T-cell (primary cell): Measurements from ENCODE around the gene KCNJ11. TPM values are rescaled to one million over a fixed set of nuclear protein-coding genes. Genes with fewer than 3 reads are reported as not detected.

ENCODE experiments used
- ATAC-seq, 4 experiments: fragments of 200-7000 bp in 3 of 4; fragments of 150-1000 bp in 1 of 4; cut with Tn5 transposase; replicated peaks in 1 of 4; 1 replicate in 3 of 4; 2 replicates in 1 of 4; pipeline ENCODE4 v1.10.0; 2021; ENCODE audit warnings: moderate library complexity in 3 of 4, mild to moderate bottlenecking in 2 of 4, moderate number of reproducible peaks in 1 of 4
- CTCF ChIA-PET, 2 donors: fragments of 300-600 bp; sonication (Branson Sonifier 250); formaldehyde crosslinking; loops; one replicate each; lab custom pipeline; 2022; ENCODE audit warnings: antibody characterized with exemption in 2 of 2; lab: Charles Lee
- POLR2A ChIA-PET, 2 donors: fragments of 300-600 bp; sonication (Branson Sonifier 250); formaldehyde crosslinking; loops; one replicate each; lab custom pipeline; 2022; ENCODE audit warnings: antibody characterized with exemption in 2 of 2; lab: Charles Lee
- DNase-seq, 35 experiments: peaks; one replicate each; pipeline versions ENCODE4 v3.0.0 to v3.0.0-alpha.2; 2013 to 2023
- H3K27ac ChIP-seq: one replicate; pipeline ENCODE4 v1.5.1; 2013; ENCODE audit warnings: low read length
- H3K27me3 ChIP-seq, 2 experiments: replicated peaks in 1 of 2; 1 replicate in 1 of 2; 2 replicates in 1 of 2; pipeline versions ENCODE4 v1.6.1 to v1.7.0; 2013; ENCODE audit warnings: low read length in 1 of 2, mixed read lengths in 1 of 2; ENCODE audit not compliant: control insufficient read depth in 2 of 2, insufficient read depth in 2 of 2; ENCODE audit errors: extremely low read depth in 1 of 2
- H3K36me3 ChIP-seq, 2 donors: 1 replicate in 1 of 2; 2 replicates in 1 of 2; pipeline versions ENCODE4 v1.6.1 to v1.7.0; 2013; ENCODE audit warnings: low read length in 1 of 2; ENCODE audit not compliant: control insufficient read depth in 2 of 2, insufficient read depth in 1 of 2; ENCODE audit errors: extremely low read depth in 1 of 2
- H3K4me1 ChIP-seq, 2 experiments: 1 replicate in 1 of 2; 2 replicates in 1 of 2; pipeline versions ENCODE4 v1.6.1 to v1.7.0; 2013; ENCODE audit warnings: low read length in 2 of 2, mixed read lengths in 1 of 2; ENCODE audit not compliant: insufficient read depth in 2 of 2, control insufficient read depth in 1 of 2; ENCODE audit errors: extremely low read depth in 1 of 2
- H3K4me3 ChIP-seq, 2 donors: 1 replicate in 1 of 2; 2 replicates in 1 of 2; pipeline versions ENCODE4 v1.5.1 to v1.7.0; 2013; ENCODE audit warnings: mild to moderate bottlenecking in 2 of 2, low read length in 1 of 2, moderate library complexity in 1 of 2; ENCODE audit not compliant: control insufficient read depth in 1 of 2; ENCODE audit errors: extremely low read depth in 1 of 2
- H3K9me3 ChIP-seq: 2 replicates; pipeline ENCODE4 v1.7.0; 2013
- H3K27ac Mint-ChIP-seq, 2 donors: one replicate each; pipeline ENCODE4 v1.8.0; 2020 to 2021; ENCODE audit warnings: mild to moderate bottlenecking in 2 of 2, mixed read lengths in 2 of 2
- H3K27me3 Mint-ChIP-seq, 2 donors: one replicate each; pipeline ENCODE4 v1.8.0; 2021 to 2022; ENCODE audit warnings: mixed read lengths in 2 of 2
- H3K36me3 Mint-ChIP-seq: one replicate; pipeline ENCODE4 v1.8.0; 2021; ENCODE audit warnings: mixed read lengths
- H3K4me1 Mint-ChIP-seq, 3 donors: one replicate each; pipeline ENCODE4 v1.8.0; 2020 to 2022; ENCODE audit warnings: mixed read lengths in 3 of 3, mild to moderate bottlenecking in 1 of 3
- H3K4me3 Mint-ChIP-seq, 3 donors: one replicate each; pipeline ENCODE4 v1.8.0; 2020 to 2022; ENCODE audit warnings: mild to moderate bottlenecking in 3 of 3, mixed read lengths in 3 of 3, moderate library complexity in 3 of 3
- H3K9me3 Mint-ChIP-seq, 3 donors: one replicate each; pipeline ENCODE4 v1.8.0; 2020 to 2022; ENCODE audit warnings: mixed read lengths in 3 of 3
- WGBS: methylation state at CpG from one replicate; pipeline ENCODE4 v1.1.5; 2013; ENCODE audit warnings: missing lambda C conversion rate; ENCODE audit not compliant: insufficient coverage; 5-methylcytosine and 5-hydroxymethylcytosine counted together
- total RNA-seq, 35 experiments: library from RNA in 6 of 35; stranded (reverse) in 6 of 35; fragments of 120-200 nt in 1 of 35; gene quantifications; one replicate each; pipeline versions ENCODE4 v1.2.1 to v1.2.4 and lab custom pipeline; 2013 to 2026

The KCNJ11 gene
- total RNA-seq, 5 donors from 2014 or later (not counting 1 experiment from before 2014, with no cell fraction given): 0.33 to 0.63 (median 0.50) TPM; not detected in 1

GRCh38 chr11:17416492-17416891 lies 28.0 kb upstream of the KCNJ11 start:
- ChIA-PET POLR2A (no interaction called here), CTCF (no interaction called here)
- DNase-seq: no peak
- 64% methylated on average over 2 of the region's 2 CpGs for WGBS
- no peaks in the 10 kb centered on the region for H3K36me3 Mint-ChIP-seq
- no peak overlapping the region for H3K27ac ChIP-seq
- H3K27me3 Mint-ChIP-seq: peaks cover 33 to 53% of the 10 kb centered on the region in 2 donors
- no peak for ATAC-seq
- no peaks in the 10 kb centered on the region for H3K36me3 ChIP-seq
- H3K27ac Mint-ChIP-seq: no peak overlapping the region
- H3K9me3 Mint-ChIP-seq: no peaks in the 10 kb centered on the region
- H3K4me3 Mint-ChIP-seq: no peak overlapping the region
- H3K4me1 ChIP-seq: peaks cover 2 to 5% of the 10 kb centered on the region in 2 experiments
- H3K4me1 Mint-ChIP-seq: peaks cover 0 to 6% (median 2%) of the 10 kb centered on the region in 3 donors
- peaks cover 0 to 45% of the 10 kb centered on the region in 2 experiments for H3K27me3 ChIP-seq
- no peaks in the 10 kb centered on the region for H3K9me3 ChIP-seq
- H3K4me3 ChIP-seq: no peak overlapping the region

- ATAC-seq (no peak), DNase-seq (no peak)
- no peaks in the 10 kb centered on the region for H3K9me3 ChIP-seq
- Mint-ChIP-seq H3K9me3 (no peaks in the 10 kb centered on the region), H3K27me3 (peaks cover 26 to 46% of the 10 kb centered on the region in 2 donors), H3K27ac (peak overlapping the region in 1 of 2 donors; percentile 11), H3K36me3 (no peaks in the 10 kb centered on the region), H3K4me1 (peaks cover 0 to 6% (median 2%) of the 10 kb centered on the region in 3 donors), H3K4me3 (no peak overlapping the region)
- no peaks in the 10 kb centered on the region for H3K36me3 ChIP-seq
- CTCF ChIA-PET: no interaction called here
- no peak overlapping the region for H3K27ac ChIP-seq
- peaks cover 2 to 5% of the 10 kb centered on the region in 2 experiments for H3K4me1 ChIP-seq
- H3K4me3 ChIP-seq: no peak overlapping the region
- H3K27me3 ChIP-seq: peaks cover 0 to 44% of the 10 kb centered on the region in 2 experiments
- WGBS: 24% methylated on average over 5 of the region's 6 CpGs
- POLR2A ChIA-PET: no interaction called here
These were observed 27.2 kb upstream of the KCNJ11 start for GRCh38 chr11:17415523-17416104.

GRCh38 chr11:17414992-17415391 lies 26.5 kb upstream of the KCNJ11 start:
- ATAC-seq (no peak), DNase-seq (no peak)
- ChIA-PET CTCF (no interaction called here), POLR2A (no interaction called here)
- Mint-ChIP-seq H3K9me3 (no peaks in the 10 kb centered on the region), H3K27me3 (peaks cover 26 to 43% of the 10 kb centered on the region in 2 donors), H3K27ac (peak overlapping the region in 1 of 2 donors; percentile 11), H3K36me3 (no peaks in the 10 kb centered on the region), H3K4me1 (peaks cover 0 to 6% (median 2%) of the 10 kb centered on the region in 3 donors), H3K4me3 (no peak overlapping the region)
- H3K9me3 ChIP-seq: no peaks in the 10 kb centered on the region
- H3K4me1 ChIP-seq: peaks cover 2 to 5% of the 10 kb centered on the region in 2 experiments
- WGBS: 69% methylated on average over 5 of the region's 5 CpGs
- H3K27me3 ChIP-seq: peaks cover 0 to 42% of the 10 kb centered on the region in 2 experiments
- H3K36me3 ChIP-seq: no peaks in the 10 kb centered on the region
- H3K4me3 ChIP-seq: no peak overlapping the region
- H3K27ac ChIP-seq: no peak overlapping the region

- Mint-ChIP-seq H3K27ac (no peak overlapping the region), H3K9me3 (no peaks in the 10 kb centered on the region), H3K36me3 (no peaks in the 10 kb centered on the region), H3K27me3 (peaks cover 20 to 36% of the 10 kb centered on the region in 2 donors), H3K4me3 (no peak overlapping the region), H3K4me1 (peaks cover 0 to 6% (median 2%) of the 10 kb centered on the region in 3 donors)
- WGBS: 28% methylated on average over 2 of the region's 8 CpGs
- no peak overlapping the region for H3K27ac ChIP-seq
- DNase-seq (no peak), ATAC-seq (no peak)
- no peaks in the 10 kb centered on the region for H3K36me3 ChIP-seq
- H3K9me3 ChIP-seq: no peaks in the 10 kb centered on the region
- ChIA-PET CTCF (no interaction called here), POLR2A (no interaction called here)
- H3K4me3 ChIP-seq: no peak overlapping the region
- H3K27me3 ChIP-seq: peaks cover 0 to 40% of the 10 kb centered on the region in 2 experiments
- peaks cover 2 to 5% of the 10 kb centered on the region in 2 experiments for H3K4me1 ChIP-seq
These were observed 25.9 kb upstream of the KCNJ11 start for GRCh38 chr11:17414317-17414737.

GRCh38 chr11:17413414-17414316 lies 25.2 kb upstream of the KCNJ11 start:
- no peak overlapping the region for H3K27ac Mint-ChIP-seq
- CTCF ChIA-PET: interaction anchor here in 1 of 2 donors (0.5 kb wide), 1 partner anchor 60 kb away, joined by 3 read pairs; no protein-coding TSS in a partner anchor
- 63% methylated on average over 5 of the region's 15 CpGs for WGBS

GRCh38 chr11:17412488-17413180 lies 24.2 kb upstream of the KCNJ11 start:
- POLR2A ChIA-PET: no interaction called here
- no peaks in the 10 kb centered on the region for H3K36me3 Mint-ChIP-seq
- peaks cover 9 to 26% of the 10 kb centered on the region in 2 donors for H3K27me3 Mint-ChIP-seq
- H3K27ac ChIP-seq: no peak overlapping the region
- CTCF ChIA-PET: interaction anchor here in 1 of 2 donors (0.5 kb wide), 1 partner anchor 59 kb away, joined by 3 read pairs; no protein-coding TSS in a partner anchor
- ATAC-seq (no peak), DNase-seq (no peak)
- H3K4me1 ChIP-seq: peaks cover 2 to 5% of the 10 kb centered on the region in 2 experiments
- no peak overlapping the region for H3K27ac Mint-ChIP-seq
- H3K4me1 Mint-ChIP-seq: peaks cover 0 to 6% (median 2%) of the 10 kb centered on the region in 3 donors
- no peak overlapping the region for H3K4me3 ChIP-seq
- no peaks in the 10 kb centered on the region for H3K9me3 ChIP-seq
- no peaks in the 10 kb centered on the region for H3K36me3 ChIP-seq
- WGBS: 85% methylated on average over 9 of the region's 9 CpGs
- H3K27me3 ChIP-seq: peaks cover 0 to 33% of the 10 kb centered on the region in 2 experiments
- H3K4me3 Mint-ChIP-seq: no peak overlapping the region
- no peaks in the 10 kb centered on the region for H3K9me3 Mint-ChIP-seq

More at GRCh38 chr11:17413414-17414316, 25.2 kb upstream of the KCNJ11 start:
- peaks cover 16 to 34% of the 10 kb centered on the region in 2 donors for H3K27me3 Mint-ChIP-seq
- Histone ChIP-seq H3K9me3 (no peaks in the 10 kb centered on the region), H3K27me3 (peaks cover 0 to 36% of the 10 kb centered on the region in 2 experiments), H3K36me3 (no peaks in the 10 kb centered on the region), H3K27ac (no peak overlapping the region), H3K4me1 (peaks cover 2 to 5% of the 10 kb centered on the region in 2 experiments), H3K4me3 (no peak overlapping the region)
- H3K9me3 Mint-ChIP-seq: no peaks in the 10 kb centered on the region
- no peak for DNase-seq
- no peak overlapping the region for H3K4me3 Mint-ChIP-seq
- POLR2A ChIA-PET: no interaction called here
- no peak for ATAC-seq
- no peaks in the 10 kb centered on the region for H3K36me3 Mint-ChIP-seq
- H3K4me1 Mint-ChIP-seq: peaks cover 0 to 6% (median 2%) of the 10 kb centered on the region in 3 donors
